Muscle layer of duodenum (tissue), 2 donors: ENCODE results near the gene TRAPPC5.

ENCODE experiments used
- H3K27ac ChIP-seq: one replicate; pipeline ENCODE4 v1.7.0; 2013; ENCODE audit warnings: mild to moderate bottlenecking, low read length
- H3K27me3 ChIP-seq: one replicate; pipeline ENCODE4 v1.7.0; 2013; ENCODE audit warnings: low read depth, mild to moderate bottlenecking, control low read depth, low read length
- H3K36me3 ChIP-seq, 2 donors: one replicate each; pipeline ENCODE4 v1.7.0; 2013; ENCODE audit warnings: low read length in 2 of 2, control low read depth in 1 of 2, mild to moderate bottlenecking in 1 of 2; ENCODE audit not compliant: insufficient read depth in 2 of 2, control insufficient read depth in 1 of 2
- H3K4me1 ChIP-seq, 2 donors: one replicate each; pipeline ENCODE4 v1.7.0; 2013; ENCODE audit warnings: low read length in 2 of 2, mild to moderate bottlenecking in 2 of 2, control low read depth in 1 of 2, moderate library complexity in 1 of 2; ENCODE audit not compliant: insufficient read depth in 2 of 2, control insufficient read depth in 1 of 2
- H3K4me3 ChIP-seq, 2 donors: one replicate each; pipeline ENCODE4 v1.7.0; 2013; ENCODE audit warnings: low read length in 2 of 2, low read depth in 1 of 2, mild to moderate bottlenecking in 1 of 2
- H3K9me3 ChIP-seq, 2 donors: one replicate each; pipeline ENCODE4 v1.7.0; 2013; ENCODE audit warnings: low read length in 2 of 2, control low read depth in 1 of 2, mild to moderate bottlenecking in 1 of 2; ENCODE audit not compliant: control insufficient read depth in 1 of 2
- donor health status: healthy.

The TRAPPC5 gene

GRCh38 chr19:7705387-7706187 is 25.0 kb downstream of the TRAPPC5 start:
- H3K27ac ChIP-seq, result no peak overlapping the region

GRCh38 chr19:7706188-7706954 is 25.7 kb downstream of the TRAPPC5 start:
- peak overlapping the region; percentile 23 for H3K27ac ChIP-seq

More at GRCh38 chr19:7705387-7706187, 25.0 kb downstream of the TRAPPC5 start:
- Histone ChIP-seq H3K4me3 (no peak overlapping the region), H3K36me3 (no peaks in the 10 kb centered on the region), H3K9me3 (no peaks in the 10 kb centered on the region), H3K27me3 (no peaks in the 10 kb centered on the region), H3K4me1 (no peaks in the 10 kb centered on the region)

GRCh38 chr19:7706955-7707456 is 26.4 kb downstream of the TRAPPC5 start:
- Histone ChIP-seq H3K36me3 (no peaks in the 10 kb centered on the region), H3K27ac (peak overlapping the region; percentile 23), H3K9me3 (no peaks in the 10 kb centered on the region), H3K4me1 (no peaks in the 10 kb centered on the region), H3K4me3 (no peak overlapping the region), H3K27me3 (no peaks in the 10 kb centered on the region)

More at GRCh38 chr19:7706188-7706954, 25.7 kb downstream of the TRAPPC5 start:
- H3K4me1 ChIP-seq, result no peaks in the 10 kb centered on the region
- H3K36me3 ChIP-seq, result no peaks in the 10 kb centered on the region
- H3K27me3 ChIP-seq, result no peaks in the 10 kb centered on the region
- H3K9me3 ChIP-seq, result no peaks in the 10 kb centered on the region
- H3K4me3 ChIP-seq, result no peak overlapping the region

GRCh38 chr19:7709932-7710460 is 29.4 kb downstream of the TRAPPC5 start:
- H3K9me3 ChIP-seq, result no peaks in the 10 kb centered on the region
- no peaks in the 10 kb centered on the region for H3K36me3 ChIP-seq
- H3K4me3 ChIP-seq, result no peak overlapping the region
- no peaks in the 10 kb centered on the region for H3K27me3 ChIP-seq
- H3K27ac ChIP-seq, result no peak overlapping the region
- no peaks in the 10 kb centered on the region for H3K4me1 ChIP-seq

- H3K36me3 ChIP-seq, result no peaks in the 10 kb centered on the region
- H3K27ac ChIP-seq, result no peak overlapping the region
- H3K4me3 ChIP-seq, result no peak overlapping the region
- H3K4me1 ChIP-seq, result no peaks in the 10 kb centered on the region
- no peaks in the 10 kb centered on the region for H3K9me3 ChIP-seq
- H3K27me3 ChIP-seq, result no peaks in the 10 kb centered on the region
Observed at GRCh38 chr19:7710616-7711015, 30.0 kb downstream of the TRAPPC5 start.

- H3K4me3 ChIP-seq, result no peak overlapping the region
- H3K27me3 ChIP-seq, result no peaks in the 10 kb centered on the region
- peaks cover 3 to 5% of the 10 kb centered on the region in 2 donors for H3K9me3 ChIP-seq
- no peaks in the 10 kb centered on the region for H3K4me1 ChIP-seq
- H3K36me3 ChIP-seq, result no peaks in the 10 kb centered on the region
- no peak overlapping the region for H3K27ac ChIP-seq
Observed at GRCh38 chr19:7715671-7716070, 35.0 kb downstream of the TRAPPC5 start.

GRCh38 chr19:7716762-7717161 is 36.1 kb downstream of the TRAPPC5 start:
- no peak overlapping the region for H3K27ac ChIP-seq
- no peaks in the 10 kb centered on the region for H3K4me1 ChIP-seq
- H3K36me3 ChIP-seq, result no peaks in the 10 kb centered on the region

GRCh38 chr19:7718668-7719067 is 38.0 kb downstream of the TRAPPC5 start:
- Histone ChIP-seq H3K4me1 (no peaks in the 10 kb centered on the region), H3K27me3 (no peaks in the 10 kb centered on the region), H3K9me3 (peaks cover 3 to 5% of the 10 kb centered on the region in 2 donors), H3K4me3 (no peak overlapping the region), H3K27ac (no peak overlapping the region), H3K36me3 (no peaks in the 10 kb centered on the region)

More at GRCh38 chr19:7716762-7717161, 36.1 kb downstream of the TRAPPC5 start:
- peaks cover 3 to 5% of the 10 kb centered on the region in 2 donors for H3K9me3 ChIP-seq
- no peak overlapping the region for H3K4me3 ChIP-seq
- no peaks in the 10 kb centered on the region for H3K27me3 ChIP-seq

- Histone ChIP-seq H3K9me3 (peaks cover 3 to 5% of the 10 kb centered on the region in 2 donors), H3K36me3 (no peaks in the 10 kb centered on the region), H3K27me3 (no peaks in the 10 kb centered on the region), H3K4me3 (no peak overlapping the region), H3K4me1 (no peaks in the 10 kb centered on the region), H3K27ac (no peak overlapping the region)
Observed at GRCh38 chr19:7720351-7720750, 39.7 kb downstream of the TRAPPC5 start.

GRCh38 chr19:7722231-7722651 is 41.6 kb downstream of the TRAPPC5 start:
- Histone ChIP-seq H3K27me3 (no peaks in the 10 kb centered on the region), H3K27ac (no peak overlapping the region), H3K9me3 (no peaks in the 10 kb centered on the region), H3K4me3 (no peak overlapping the region), H3K4me1 (no peaks in the 10 kb centered on the region), H3K36me3 (no peaks in the 10 kb centered on the region)

- Histone ChIP-seq H3K4me3 (no peak overlapping the region), H3K36me3 (no peaks in the 10 kb centered on the region), H3K4me1 (peaks cover 0 to 3% of the 10 kb centered on the region in 2 donors), H3K27ac (no peak overlapping the region), H3K9me3 (no peaks in the 10 kb centered on the region), H3K27me3 (peaks cover 17% of the 10 kb centered on the region)
Observed at GRCh38 chr19:7725791-7726190, 45.2 kb downstream of the TRAPPC5 start.
